H9 (cell line): ENCODE results near the gene DCTN5. TPM values are rescaled to one million over a fixed set of nuclear protein-coding genes. Genes with fewer than 3 reads are reported as not detected.

Source experiments
- DNase-seq: peaks from one replicate; pipeline ENCODE4 v3.0.0-alpha.2; 2017
- H2AFZ ChIP-seq: one replicate; pipeline ENCODE4 v1.6.1; 2013; ENCODE audit warnings: mild to moderate bottlenecking, low read length, control low read depth, moderate library complexity
- H2AK5ac ChIP-seq: 2 replicates; pipeline ENCODE4 v1.6.1; 2013; ENCODE audit warnings: low read length, control low read depth, mixed read lengths; ENCODE audit not compliant: insufficient read length
- H2BK120ac ChIP-seq: one replicate; pipeline ENCODE4 v1.6.1; 2013; ENCODE audit warnings: low read depth, mild to moderate bottlenecking, low read length, control low read depth, inconsistent platforms; ENCODE audit not compliant: poor library complexity, severe bottlenecking
- H2BK12ac ChIP-seq: 2 replicates; pipeline ENCODE4 v1.6.1; 2013; ENCODE audit warnings: low read length, control low read depth, mixed read lengths, low read depth; ENCODE audit not compliant: insufficient read length
- H2BK15ac ChIP-seq: 2 replicates; pipeline ENCODE4 v1.6.1; 2013; ENCODE audit warnings: low read depth, low read length, control low read depth
- H2BK20ac ChIP-seq: one replicate; pipeline ENCODE4 v1.6.1; 2013; ENCODE audit warnings: low read depth, mild to moderate bottlenecking, low read length, control low read depth, inconsistent platforms; ENCODE audit not compliant: poor library complexity, severe bottlenecking
- H2BK5ac ChIP-seq: 2 replicates; pipeline ENCODE4 v1.6.1; 2013; ENCODE audit warnings: low read length, control low read depth, mixed read lengths; ENCODE audit not compliant: insufficient read length
- H3K14ac ChIP-seq: 2 replicates; pipeline ENCODE4 v1.6.1; 2013; ENCODE audit warnings: low read length, control low read depth; ENCODE audit not compliant: insufficient read depth
- H3K18ac ChIP-seq: 2 replicates; pipeline ENCODE4 v1.6.1; 2013; ENCODE audit warnings: low read depth, mild to moderate bottlenecking, mixed read lengths, low read length, control low read depth; ENCODE audit not compliant: insufficient read length
- H3K23ac ChIP-seq: 2 replicates; pipeline ENCODE4 v1.6.1; 2013; ENCODE audit warnings: low read length, control low read depth, mixed read lengths, low read depth; ENCODE audit not compliant: insufficient read length
- H3K23me2 ChIP-seq: 2 replicates; pipeline ENCODE4 v1.6.1; 2013; ENCODE audit warnings: low read depth, mild to moderate bottlenecking, mixed read lengths, low read length, control low read depth; ENCODE audit not compliant: insufficient read length, poor library complexity, severe bottlenecking
- H3K27ac ChIP-seq: 2 replicates; pipeline ENCODE4 v1.5.1; 2013; ENCODE audit warnings: low read length, control low read depth, mixed read lengths, low read depth; ENCODE audit not compliant: insufficient read length
- H3K27me3 ChIP-seq: 2 replicates; pipeline ENCODE4 v1.6.1; 2013; ENCODE audit warnings: low read length, control low read depth, inconsistent platforms; ENCODE audit not compliant: insufficient read depth
- H3K4ac ChIP-seq: 2 replicates; pipeline ENCODE4 v1.6.1; 2013; ENCODE audit warnings: low read depth, mild to moderate bottlenecking, control low read depth, inconsistent platforms, low read length, moderate library complexity
- H3K4me1 ChIP-seq: 2 replicates; pipeline ENCODE4 v1.6.1; 2013; ENCODE audit warnings: low read length, control low read depth, inconsistent platforms; ENCODE audit not compliant: insufficient read depth
- H3K4me2 ChIP-seq: 2 replicates; pipeline ENCODE4 v1.6.1; 2013; ENCODE audit warnings: low read length, control low read depth, mixed read lengths; ENCODE audit not compliant: insufficient read length, insufficient read depth
- H3K56ac ChIP-seq: 2 replicates; pipeline ENCODE4 v1.6.1; 2013; ENCODE audit warnings: low read depth, mild to moderate bottlenecking, mixed read lengths, low read length, control low read depth; ENCODE audit not compliant: insufficient read length
- H3K79me1 ChIP-seq: 2 replicates; pipeline ENCODE4 v1.6.1; 2013; ENCODE audit warnings: low read depth, mild to moderate bottlenecking, moderate library complexity, low read length, control low read depth, inconsistent platforms; ENCODE audit not compliant: insufficient read depth, poor library complexity, severe bottlenecking
- H3K79me2 ChIP-seq: 2 replicates; pipeline ENCODE4 v1.6.1; 2013; ENCODE audit warnings: low read length, control low read depth, inconsistent platforms; ENCODE audit not compliant: insufficient read depth
- H3K9ac ChIP-seq: 2 replicates; pipeline ENCODE4 v1.6.1; 2013; ENCODE audit warnings: low read length, control low read depth, mixed read lengths; ENCODE audit not compliant: insufficient read length; ENCODE audit errors: extremely low read depth
- H3K9me3 ChIP-seq: one replicate; pipeline ENCODE4 v1.6.1; 2013; ENCODE audit warnings: low read depth, low read length, inconsistent platforms; ENCODE audit not compliant: control insufficient read depth
- H3T11ph ChIP-seq: one replicate; pipeline ENCODE4 v1.6.1; 2013; ENCODE audit warnings: mild to moderate bottlenecking, low read length, control low read depth, inconsistent platforms
- H4K20me1 ChIP-seq: one replicate; pipeline ENCODE4 v1.6.1; 2013; ENCODE audit not compliant: control insufficient read depth, insufficient read length, insufficient read depth
- H4K5ac ChIP-seq: 2 replicates; pipeline ENCODE4 v1.6.1; 2013; ENCODE audit warnings: low read depth, mild to moderate bottlenecking, mixed read lengths, low read length, control low read depth; ENCODE audit not compliant: insufficient read length
- H4K8ac ChIP-seq: replicated peaks from 2 replicates; pipeline ENCODE4 v1.6.1; 2013; ENCODE audit warnings: low read length, control low read depth, mixed read lengths, low read depth; ENCODE audit not compliant: insufficient read length
- H4K91ac ChIP-seq: 2 replicates; pipeline ENCODE4 v1.6.1; 2013; ENCODE audit warnings: low read depth, mild to moderate bottlenecking, moderate library complexity, mixed read lengths, low read length, control low read depth; ENCODE audit not compliant: insufficient read length
- H3K27ac Mint-ChIP-seq, 3 experiments: 2 replicates in 2 of 3; 3 replicates in 1 of 3; pipeline ENCODE4 v1.8.0; 2020 to 2021; ENCODE audit warnings: mixed read lengths in 3 of 3, mild to moderate bottlenecking in 1 of 3, moderate library complexity in 1 of 3
- H3K27me3 Mint-ChIP-seq: 2 replicates; pipeline ENCODE4 v1.8.0; 2021; ENCODE audit warnings: low read depth, mild to moderate bottlenecking, moderate library complexity, mixed read lengths
- H3K36me3 Mint-ChIP-seq, 3 experiments: 2 replicates in 2 of 3; 3 replicates in 1 of 3; pipeline ENCODE4 v1.8.0; 2020 to 2021; ENCODE audit warnings: low read depth in 3 of 3, mixed read lengths in 3 of 3; ENCODE audit not compliant: insufficient read depth in 1 of 3
- H3K4me1 Mint-ChIP-seq, 2 experiments: 2 replicates each; pipeline ENCODE4 v1.8.0; 2020; ENCODE audit warnings: mixed read lengths in 2 of 2
- H3K4me3 Mint-ChIP-seq, 2 experiments: 2 replicates in 1 of 2; 3 replicates in 1 of 2; pipeline ENCODE4 v1.8.0; 2020 to 2021; ENCODE audit warnings: mild to moderate bottlenecking in 2 of 2, mixed read lengths in 2 of 2, moderate library complexity in 1 of 2
- H3K9me3 Mint-ChIP-seq, 2 experiments: 2 replicates in 1 of 2; 3 replicates in 1 of 2; pipeline ENCODE4 v1.8.0; 2020; ENCODE audit warnings: mild to moderate bottlenecking in 2 of 2, mixed read lengths in 2 of 2, moderate library complexity in 1 of 2
- CTCF ChIP-seq: fragments of 200-600 bp; sonication (generic); conservative IDR thresholded peaks from 3 replicates; pipeline ENCODE4 v1.8.0; 2021; ENCODE audit warnings: antibody characterized with exemption, mild to moderate bottlenecking
- WGBS: extraction: QIAGEN DNeasy Blood & Tissue Kit; methylation state at CpG from one replicate; pipeline ENCODE4 v1.1.7; 2013; ENCODE audit warnings: missing lambda C conversion rate, low lambda C conversion rate, mixed read lengths; ENCODE audit not compliant: insufficient read length; ENCODE audit errors: extremely low coverage; 5-methylcytosine and 5-hydroxymethylcytosine counted together
- total RNA-seq: library from RNA; stranded (reverse); gene quantifications from 2 replicates; pipeline ENCODE4 v1.2.1, GENCODE V29; 2021

The DCTN5 gene
- total RNA-seq, 1 experiment from 2014 or later = 114 TPM

DNA sequence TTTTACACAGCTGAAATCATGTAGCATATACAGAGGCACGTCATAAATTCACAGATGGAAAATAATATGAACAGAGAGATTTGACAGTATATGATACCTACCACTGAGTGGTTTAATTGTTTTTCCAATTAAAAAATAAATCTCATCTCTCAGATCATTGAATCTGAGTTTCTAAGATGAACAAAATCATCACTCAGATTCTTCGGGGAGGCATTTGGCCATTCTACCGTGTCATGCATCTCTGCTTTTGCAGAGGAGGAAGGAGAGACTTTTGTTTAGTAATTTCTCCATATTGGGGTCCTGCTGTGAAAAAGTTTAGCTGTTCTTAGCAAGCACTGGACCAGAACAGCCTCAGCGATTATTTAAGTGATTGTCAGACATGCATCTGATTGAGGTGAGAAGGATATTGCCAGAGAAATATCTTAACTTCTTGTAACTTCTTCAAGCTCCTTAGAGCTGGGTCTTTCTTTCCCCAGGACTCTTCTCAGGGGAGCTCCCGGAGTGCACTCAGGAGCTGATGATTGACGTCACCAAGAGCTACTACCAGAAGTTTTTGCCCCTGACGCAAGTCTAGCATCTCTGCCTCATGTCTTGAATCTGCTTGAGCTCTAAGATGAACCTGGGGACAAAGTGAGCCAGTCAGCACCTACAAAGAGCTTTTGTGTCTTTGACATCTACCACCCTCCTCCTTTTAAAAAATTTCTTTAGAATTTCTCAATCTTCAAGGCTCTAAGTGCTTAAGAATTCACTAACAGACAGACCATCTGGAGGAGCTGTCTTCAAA, 25.5 kb downstream of the DCTN5 start:
- Mint-ChIP-seq H3K9me3 (no peaks in the 10 kb centered on the region), H3K27ac (no peak overlapping the region), H3K36me3 (peaks cover under 1 to 89% (median 67%) of the 10 kb centered on the region in 3 experiments; a peak in 6 of 7 replicates), H3K4me1 (no peaks in the 10 kb centered on the region), H3K4me3 (no peak overlapping the region), H3K27me3 (no peaks in the 10 kb centered on the region)
- no peak overlapping the region for H2AFZ ChIP-seq
- no peak overlapping the region for H4K8ac ChIP-seq
- H4K20me1 ChIP-seq = no peaks in the 10 kb centered on the region
- WGBS = no CpG with 5 or more reads among the region's 7 CpGs
- H3K27ac ChIP-seq = no peak overlapping the region
- H2AK5ac ChIP-seq = no peak overlapping the region
- H3K27me3 ChIP-seq = no peaks in the 10 kb centered on the region
- H2BK5ac ChIP-seq = no peak overlapping the region
- TF ChIP-seq CTCF = no peak
- no peak overlapping the region for H3K14ac ChIP-seq
- no peak overlapping the region for H3K9ac ChIP-seq
- H3K79me2 ChIP-seq = no peaks in the 10 kb centered on the region
- no peak for DNase-seq
- H3K79me1 ChIP-seq = no peaks in the 10 kb centered on the region
- no peak overlapping the region for H3K4me2 ChIP-seq
- H4K91ac ChIP-seq = no peak overlapping the region
- no peak overlapping the region for H4K5ac ChIP-seq
- H3K4me1 ChIP-seq = no peaks in the 10 kb centered on the region
- no peak overlapping the region for H2BK20ac ChIP-seq
- no peaks in the 10 kb centered on the region for H3K23me2 ChIP-seq
- no peak overlapping the region for H3T11ph ChIP-seq
- H3K9me3 ChIP-seq = no peaks in the 10 kb centered on the region
- H2BK12ac ChIP-seq = no peak overlapping the region
- H3K4ac ChIP-seq = no peak overlapping the region
- no peak overlapping the region for H2BK120ac ChIP-seq
- no peak overlapping the region for H3K18ac ChIP-seq
- no peak overlapping the region for H3K56ac ChIP-seq
- H3K23ac ChIP-seq = no peak overlapping the region
- H2BK15ac ChIP-seq = no peak overlapping the region
